ENCODE data around the gene SEMA3G. TPM values are rescaled to one million over a fixed set of nuclear protein-coding genes. Genes with fewer than 3 reads are reported as not detected.

The SEMA3G gene
- polyA plus RNA-seq, 1 donor from 2014 or later: not detected

DNA sequence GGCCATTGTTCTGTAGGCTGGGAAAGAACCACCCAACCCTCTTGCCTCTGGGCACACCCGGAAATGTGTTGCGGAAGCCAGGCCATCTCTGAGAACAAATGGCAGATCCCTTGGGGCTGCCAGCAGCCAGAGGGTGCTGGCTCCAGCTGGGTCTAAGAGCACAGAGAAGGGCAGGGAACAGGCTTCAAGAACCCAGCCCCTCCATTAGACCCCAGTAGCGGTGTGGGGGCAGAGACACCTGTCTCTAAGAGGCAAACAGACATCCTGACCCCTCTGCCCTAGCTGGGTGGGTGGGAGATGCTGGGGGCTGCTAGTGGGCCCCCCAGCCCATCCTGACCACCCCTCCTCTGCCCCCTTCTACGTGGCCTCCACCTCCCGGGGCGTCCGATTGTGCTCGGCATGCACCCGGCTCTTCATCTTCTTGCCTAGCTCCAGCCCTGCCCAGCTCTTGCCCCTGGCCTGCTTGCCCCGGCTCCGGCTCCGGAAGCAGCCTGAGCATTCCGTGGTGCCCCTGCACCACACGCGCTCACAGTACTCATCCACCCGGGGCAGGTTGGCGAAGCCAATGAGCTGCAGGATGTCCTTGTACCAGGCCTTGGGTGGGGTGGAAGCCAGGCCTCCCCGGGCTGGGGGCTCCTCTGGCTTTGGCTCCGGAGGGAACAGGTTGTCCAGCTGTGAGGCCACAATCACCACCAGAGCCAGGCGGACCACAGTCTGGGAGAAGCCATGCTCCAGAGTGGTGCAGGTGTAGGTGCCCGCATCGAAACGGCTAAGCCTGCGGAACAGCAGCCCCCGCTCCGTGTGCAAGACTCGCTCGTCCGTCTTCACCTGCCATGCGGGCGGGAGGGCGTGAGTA lies 9.4 kb downstream of the SEMA3G start:
- H3K9me2 ChIP-seq (ENCODE audit: insufficient read depth, low read length): no peaks in the 10 kb centered on the region
- H3K9me3 ChIP-seq (ENCODE audit: low read length): no peaks in the 10 kb centered on the region
- H3K27me3 ChIP-seq (ENCODE audit: insufficient read depth, low read depth, low read length): no peaks in the 10 kb centered on the region
- no peak overlapping the region for H3K27ac ChIP-seq (ENCODE audit: low read length)
- H3K9ac ChIP-seq (ENCODE audit: low read length): no peak overlapping the region
- TF ChIP-seq EP300 (conservative IDR thresholded peaks at IDR 0.05; ENCODE audit: poor library complexity, severe bottlenecking) (no peak), EZH2 (IDR thresholded peaks at IDR 0.05; ENCODE audit: borderline replicate concordance, insufficient read depth, low read length, poor library complexity, severe bottlenecking) (no peak), RAD21 (conservative IDR thresholded peaks at IDR 0.05) (no peak), MXI1 (conservative IDR thresholded peaks at IDR 0.05; ENCODE audit: poor library complexity, severe bottlenecking) (no peak), SMC3 (conservative IDR thresholded peaks at IDR 0.05; ENCODE audit: poor library complexity) (no peak), POLR2AphosphoS5 (IDR thresholded peaks at IDR 0.05) (no peak), TAF1 (IDR thresholded peaks at IDR 0.05; ENCODE audit: low read depth) (no peak)
- TF ChIP-seq, protein P1, sequence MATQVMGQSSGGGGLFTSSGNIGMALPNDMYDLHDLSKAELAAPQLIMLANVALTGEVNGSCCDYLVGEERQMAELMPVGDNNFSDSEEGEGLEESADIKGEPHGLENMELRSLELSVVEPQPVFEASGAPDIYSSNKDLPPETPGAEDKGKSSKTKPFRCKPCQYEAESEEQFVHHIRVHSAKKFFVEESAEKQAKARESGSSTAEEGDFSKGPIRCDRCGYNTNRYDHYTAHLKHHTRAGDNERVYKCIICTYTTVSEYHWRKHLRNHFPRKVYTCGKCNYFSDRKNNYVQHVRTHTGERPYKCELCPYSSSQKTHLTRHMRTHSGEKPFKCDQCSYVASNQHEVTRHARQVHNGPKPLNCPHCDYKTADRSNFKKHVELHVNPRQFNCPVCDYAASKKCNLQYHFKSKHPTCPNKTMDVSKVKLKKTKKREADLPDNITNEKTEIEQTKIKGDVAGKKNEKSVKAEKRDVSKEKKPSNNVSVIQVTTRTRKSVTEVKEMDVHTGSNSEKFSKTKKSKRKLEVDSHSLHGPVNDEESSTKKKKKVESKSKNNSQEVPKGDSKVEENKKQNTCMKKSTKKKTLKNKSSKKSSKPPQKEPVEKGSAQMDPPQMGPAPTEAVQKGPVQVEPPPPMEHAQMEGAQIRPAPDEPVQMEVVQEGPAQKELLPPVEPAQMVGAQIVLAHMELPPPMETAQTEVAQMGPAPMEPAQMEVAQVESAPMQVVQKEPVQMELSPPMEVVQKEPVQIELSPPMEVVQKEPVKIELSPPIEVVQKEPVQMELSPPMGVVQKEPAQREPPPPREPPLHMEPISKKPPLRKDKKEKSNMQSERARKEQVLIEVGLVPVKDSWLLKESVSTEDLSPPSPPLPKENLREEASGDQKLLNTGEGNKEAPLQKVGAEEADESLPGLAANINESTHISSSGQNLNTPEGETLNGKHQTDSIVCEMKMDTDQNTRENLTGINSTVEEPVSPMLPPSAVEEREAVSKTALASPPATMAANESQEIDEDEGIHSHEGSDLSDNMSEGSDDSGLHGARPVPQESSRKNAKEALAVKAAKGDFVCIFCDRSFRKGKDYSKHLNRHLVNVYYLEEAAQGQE (IDR thresholded peaks at IDR 0.05; ENCODE audit: borderline replicate concordance): no peak
- TF ChIP-seq, protein P2, sequence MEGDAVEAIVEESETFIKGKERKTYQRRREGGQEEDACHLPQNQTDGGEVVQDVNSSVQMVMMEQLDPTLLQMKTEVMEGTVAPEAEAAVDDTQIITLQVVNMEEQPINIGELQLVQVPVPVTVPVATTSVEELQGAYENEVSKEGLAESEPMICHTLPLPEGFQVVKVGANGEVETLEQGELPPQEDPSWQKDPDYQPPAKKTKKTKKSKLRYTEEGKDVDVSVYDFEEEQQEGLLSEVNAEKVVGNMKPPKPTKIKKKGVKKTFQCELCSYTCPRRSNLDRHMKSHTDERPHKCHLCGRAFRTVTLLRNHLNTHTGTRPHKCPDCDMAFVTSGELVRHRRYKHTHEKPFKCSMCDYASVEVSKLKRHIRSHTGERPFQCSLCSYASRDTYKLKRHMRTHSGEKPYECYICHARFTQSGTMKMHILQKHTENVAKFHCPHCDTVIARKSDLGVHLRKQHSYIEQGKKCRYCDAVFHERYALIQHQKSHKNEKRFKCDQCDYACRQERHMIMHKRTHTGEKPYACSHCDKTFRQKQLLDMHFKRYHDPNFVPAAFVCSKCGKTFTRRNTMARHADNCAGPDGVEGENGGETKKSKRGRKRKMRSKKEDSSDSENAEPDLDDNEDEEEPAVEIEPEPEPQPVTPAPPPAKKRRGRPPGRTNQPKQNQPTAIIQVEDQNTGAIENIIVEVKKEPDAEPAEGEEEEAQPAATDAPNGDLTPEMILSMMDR (IDR thresholded peaks at IDR 0.05; ENCODE audit: poor library complexity, severe bottlenecking): no peak
- no peak overlapping the region for H3K4me2 ChIP-seq (ENCODE audit: low read length)
- no peaks in the 10 kb centered on the region for H3K79me2 ChIP-seq (replicated peaks; ENCODE audit: insufficient read depth, low read length)
- no peak overlapping the region for H2AFZ ChIP-seq (ENCODE audit: low read depth, low read length)
- H3K4me3 ChIP-seq (ENCODE audit: low read length): no peak overlapping the region
- no peaks in the 10 kb centered on the region for H4K20me1 ChIP-seq (ENCODE audit: insufficient read depth)
- no peaks in the 10 kb centered on the region for H3K36me3 ChIP-seq (ENCODE audit: insufficient read depth, low read length)
- no peaks in the 10 kb centered on the region for H3F3A ChIP-seq (ENCODE audit: insufficient read depth, low read length, poor library complexity, severe bottlenecking)

DNA sequence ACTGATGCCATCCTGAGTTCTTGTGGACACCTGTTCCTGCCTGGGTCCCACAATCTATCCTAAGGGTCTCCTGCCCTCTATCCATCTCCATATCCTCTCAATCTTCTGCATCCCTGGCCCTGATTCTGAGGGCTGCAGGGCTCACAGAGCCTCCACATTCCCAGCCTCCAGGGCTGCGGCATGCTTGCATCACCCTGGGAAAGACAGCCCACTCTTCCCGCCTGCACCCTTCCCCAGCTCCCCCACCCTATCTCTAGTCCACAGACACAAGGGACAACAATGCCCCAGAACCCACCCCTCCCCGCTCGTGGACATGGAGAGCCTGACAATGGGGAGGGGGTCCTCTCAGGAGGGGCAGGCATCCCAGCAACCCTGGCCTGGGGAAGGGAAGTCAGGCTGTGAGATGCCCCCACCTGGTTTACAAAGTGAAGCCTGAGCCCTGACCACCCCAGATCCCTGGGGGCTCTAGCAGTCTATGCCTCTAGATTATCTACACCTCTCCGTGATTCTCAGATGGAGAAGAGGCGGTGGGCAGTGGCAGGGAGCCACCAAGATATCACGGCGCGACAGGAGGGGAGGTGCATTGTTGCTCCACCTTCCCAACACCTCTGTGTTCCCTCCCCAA lies 10.3 kb downstream of the SEMA3G start:
- no peaks in the 10 kb centered on the region for H3K79me2 ChIP-seq (replicated peaks; ENCODE audit: insufficient read depth, low read length)
- H3K4me3 ChIP-seq (ENCODE audit: low read length): no peak overlapping the region
- H3K9ac ChIP-seq (ENCODE audit: low read length): no peak overlapping the region
- H3K9me3 ChIP-seq (ENCODE audit: low read length): no peaks in the 10 kb centered on the region
- no peak overlapping the region for H3K4me2 ChIP-seq (ENCODE audit: low read length)
- H3K27ac ChIP-seq (ENCODE audit: low read length): no peak overlapping the region
- H3K36me3 ChIP-seq (ENCODE audit: insufficient read depth, low read length): no peaks in the 10 kb centered on the region
- no peak for TF ChIP-seq POLR2AphosphoS5 (IDR thresholded peaks at IDR 0.05)
- no peak for TF ChIP-seq TAF1 (IDR thresholded peaks at IDR 0.05; ENCODE audit: low read depth)
- TF ChIP-seq EZH2 (IDR thresholded peaks at IDR 0.05; ENCODE audit: borderline replicate concordance, insufficient read depth, low read length, poor library complexity, severe bottlenecking): no peak
- no peak for TF ChIP-seq SMC3 (conservative IDR thresholded peaks at IDR 0.05; ENCODE audit: poor library complexity)
- TF ChIP-seq, protein P1 (IDR thresholded peaks at IDR 0.05; ENCODE audit: borderline replicate concordance): no peak
- TF ChIP-seq EP300 (conservative IDR thresholded peaks at IDR 0.05; ENCODE audit: poor library complexity, severe bottlenecking): no peak
- TF ChIP-seq, protein P2 (IDR thresholded peaks at IDR 0.05; ENCODE audit: poor library complexity, severe bottlenecking): no peak
- TF ChIP-seq MXI1 (conservative IDR thresholded peaks at IDR 0.05; ENCODE audit: poor library complexity, severe bottlenecking): no peak
- TF ChIP-seq RAD21 (conservative IDR thresholded peaks at IDR 0.05): no peak
- no peaks in the 10 kb centered on the region for H3K27me3 ChIP-seq (ENCODE audit: insufficient read depth, low read depth, low read length)
- no peaks in the 10 kb centered on the region for H3F3A ChIP-seq (ENCODE audit: insufficient read depth, low read length, poor library complexity, severe bottlenecking)
- no peaks in the 10 kb centered on the region for H3K9me2 ChIP-seq (ENCODE audit: insufficient read depth, low read length)
- H4K20me1 ChIP-seq (ENCODE audit: insufficient read depth): no peaks in the 10 kb centered on the region
- no peak overlapping the region for H2AFZ ChIP-seq (ENCODE audit: low read depth, low read length)

All from neural cell (in vitro differentiated cells).